Common myeloid progenitor, CD34-positive (primary cell): ENCODE measurements around the gene KANK4.

Experiments
- CTCF ChIA-PET: fragments of 350-600 bp; sonication (Branson Sonifier 250); formaldehyde crosslinking; loops from one replicate; lab custom pipeline; 2021; ENCODE audit warnings: antibody characterized with exemption; lab: Charles Lee
- POLR2A ChIA-PET: fragments of 350-600 bp; sonication (Branson Sonifier 250); formaldehyde crosslinking; loops from one replicate; lab custom pipeline; 2021; ENCODE audit warnings: antibody characterized with exemption; lab: Charles Lee
- DNase-seq, 3 donors: peaks; one replicate each; pipeline versions ENCODE4 v3.0.0 to v3.0.0-alpha.2; 2013
- H3K27ac ChIP-seq, 2 experiments: 1 replicate in 1 of 2; 2 replicates in 1 of 2; pipeline ENCODE4 v1.7.0; 2013; ENCODE audit warnings: inconsistent platforms in 2 of 2, low read length in 2 of 2, mild to moderate bottlenecking in 2 of 2, low read depth in 1 of 2, moderate library complexity in 1 of 2; ENCODE audit not compliant: severe bottlenecking in 2 of 2, insufficient read depth in 1 of 2, poor library complexity in 1 of 2
- H3K27me3 ChIP-seq, 5 experiments: replicated peaks in 2 of 5; 1 replicate in 3 of 5; 2 replicates in 2 of 5; pipeline versions ENCODE4 v1.6.1 to v1.7.0; 2013; ENCODE audit warnings: low read length in 4 of 5, mild to moderate bottlenecking in 2 of 5, moderate library complexity in 2 of 5, inconsistent platforms in 1 of 5; ENCODE audit not compliant: insufficient read depth in 5 of 5, control insufficient read depth in 4 of 5
- H3K36me3 ChIP-seq, 4 experiments: 1 replicate in 2 of 4; 2 replicates in 2 of 4; pipeline versions ENCODE4 v1.6.1 to v1.7.0; 2013; ENCODE audit warnings: low read length in 3 of 4, control low read depth in 1 of 4, mild to moderate bottlenecking in 1 of 4; ENCODE audit not compliant: control insufficient read depth in 4 of 4, insufficient read depth in 4 of 4
- H3K4me1 ChIP-seq, 4 experiments: 1 replicate in 3 of 4; 2 replicates in 1 of 4; pipeline versions ENCODE4 v1.6.1 to v1.7.1; 2013; ENCODE audit warnings: low read length in 3 of 4, mild to moderate bottlenecking in 3 of 4, control low read depth in 1 of 4, inconsistent platforms in 1 of 4, moderate library complexity in 1 of 4; ENCODE audit not compliant: control insufficient read depth in 4 of 4, insufficient read depth in 4 of 4; ENCODE audit errors: control extremely low read depth in 1 of 4
- H3K4me3 ChIP-seq, 7 experiments: 1 replicate in 4 of 7; 2 replicates in 3 of 7; pipeline versions ENCODE4 v1.5.1 to v1.7.0; 2013; ENCODE audit warnings: mild to moderate bottlenecking in 7 of 7, low read length in 6 of 7, moderate library complexity in 6 of 7, inconsistent platforms in 2 of 7, low read depth in 2 of 7, control low read depth in 1 of 7; ENCODE audit not compliant: insufficient read depth in 4 of 7, control insufficient read depth in 1 of 7; ENCODE audit errors: extremely low read depth in 1 of 7
- H3K9me3 ChIP-seq, 5 experiments: 1 replicate in 4 of 5; 2 replicates in 1 of 5; pipeline versions ENCODE4 v1.6.1 to v1.7.1; 2013; ENCODE audit warnings: low read length in 4 of 5, mild to moderate bottlenecking in 2 of 5, inconsistent platforms in 1 of 5, low read depth in 1 of 5, moderate library complexity in 1 of 5; ENCODE audit not compliant: control insufficient read depth in 4 of 5, insufficient read depth in 2 of 5; ENCODE audit errors: control extremely low read depth in 1 of 5
- WGBS: methylation state at CpG from one replicate; pipeline ENCODE4 v1.1.5; 2013; ENCODE audit not compliant: insufficient coverage; 5-methylcytosine and 5-hydroxymethylcytosine counted together

KANK4 gene

DNA sequence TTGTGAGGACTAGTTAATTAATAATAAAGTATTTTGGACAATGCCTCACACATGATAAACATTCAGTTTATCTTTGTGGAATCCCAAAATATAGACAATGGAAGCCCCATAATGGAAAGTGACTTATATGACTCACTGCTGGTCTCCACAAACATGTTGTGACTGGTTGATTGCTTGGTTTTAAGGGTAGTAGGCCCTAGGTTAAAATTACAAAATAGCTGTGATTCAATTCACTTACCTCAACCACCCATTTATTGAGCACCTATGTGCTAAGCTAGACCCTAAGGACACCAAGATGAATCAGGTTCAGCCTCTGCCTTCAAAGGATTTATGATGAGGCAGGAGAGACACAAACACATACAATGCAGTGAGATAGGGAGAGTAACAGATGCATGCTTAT, 42.4 kb downstream of the KANK4 start:
- POLR2A ChIA-PET = interaction anchor here (0.5 kb wide), 1 partner anchor 55 kb away, joined by 8 read pairs; no protein-coding TSS in a partner anchor

DNA sequence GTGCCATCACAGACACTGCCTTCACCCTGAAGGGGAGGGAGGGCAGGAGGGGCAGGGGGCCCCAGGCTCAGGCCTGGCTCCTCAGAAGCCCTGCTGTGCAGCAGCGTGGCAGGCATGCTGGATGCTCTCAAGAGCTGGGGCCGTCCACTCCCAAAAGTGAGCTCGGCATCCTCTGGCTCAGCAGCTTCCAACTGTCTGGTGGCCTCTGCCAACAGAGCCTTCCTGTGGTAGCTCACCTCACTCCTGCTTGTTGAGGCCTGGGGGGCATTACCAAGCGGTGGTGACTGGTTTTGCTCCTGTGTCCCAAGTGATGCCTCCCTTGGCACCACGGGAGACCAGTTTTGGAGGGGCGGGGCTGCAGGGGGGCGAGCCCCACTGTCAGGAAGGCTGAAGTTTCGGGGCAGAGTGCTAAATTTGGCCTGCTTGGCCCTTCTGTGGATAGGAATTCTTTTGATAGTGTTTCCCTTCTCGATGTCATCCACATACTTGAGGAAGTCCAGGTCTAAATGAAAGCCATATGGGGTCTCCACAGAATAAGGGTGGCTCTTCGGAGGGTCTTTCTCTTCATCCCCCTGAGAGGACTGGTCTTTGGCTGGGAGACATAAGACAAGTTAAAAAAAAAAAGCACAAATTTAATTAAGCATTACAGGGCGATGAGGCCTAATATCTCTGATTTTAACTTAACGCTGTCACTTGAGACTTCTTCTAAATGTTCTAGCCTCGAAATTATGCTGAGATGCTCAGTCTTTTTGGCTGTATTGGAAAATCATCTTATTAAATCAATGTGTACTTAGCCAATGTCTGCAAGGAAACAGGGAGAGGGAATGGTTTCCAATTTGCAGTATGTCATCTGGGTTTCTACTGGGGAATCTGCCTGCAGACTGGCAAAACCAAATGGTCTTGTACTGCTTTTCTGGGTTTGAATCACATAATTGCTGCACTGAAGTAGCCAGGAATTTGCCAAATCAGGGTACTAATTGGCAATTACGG, 44.4 kb downstream of the KANK4 start:
- no peaks in the 10 kb centered on the region for H3K36me3 ChIP-seq
- H3K4me1 ChIP-seq = peaks cover 0 to 32% (median 28%) of the 10 kb centered on the region in 4 experiments
- H3K9me3 ChIP-seq = peaks cover 0 to 3% (median 0%) of the 10 kb centered on the region in 5 experiments
- POLR2A ChIA-PET = no interaction called here
- CTCF ChIA-PET = interaction anchor here (1.4 to 2.0 kb wide), 2 partner anchors 9 to 12 kb away, joined by 3 to 5 read pairs; no protein-coding TSS in a partner anchor
- no peak overlapping the region for H3K27ac ChIP-seq
- no peak overlapping the region for H3K4me3 ChIP-seq
- no peaks in the 10 kb centered on the region for H3K27me3 ChIP-seq
- 94% methylated on average over 7 of the region's 14 CpGs for WGBS
- no peak for DNase-seq

More for the DNA sequence above, 42.4 kb downstream of the KANK4 start:
- Histone ChIP-seq H3K4me3 (no peak overlapping the region), H3K9me3 (peaks cover 0 to 3% (median 0%) of the 10 kb centered on the region in 5 experiments), H3K4me1 (peaks cover 0 to 25% (median 17%) of the 10 kb centered on the region in 4 experiments), H3K36me3 (no peaks in the 10 kb centered on the region), H3K27ac (no peak overlapping the region), H3K27me3 (no peaks in the 10 kb centered on the region)
- CTCF ChIA-PET = interaction anchor here (0.8 kb wide), 1 partner anchor 20 kb away, joined by 3 read pairs; no protein-coding TSS in a partner anchor
- no peak for DNase-seq

DNA sequence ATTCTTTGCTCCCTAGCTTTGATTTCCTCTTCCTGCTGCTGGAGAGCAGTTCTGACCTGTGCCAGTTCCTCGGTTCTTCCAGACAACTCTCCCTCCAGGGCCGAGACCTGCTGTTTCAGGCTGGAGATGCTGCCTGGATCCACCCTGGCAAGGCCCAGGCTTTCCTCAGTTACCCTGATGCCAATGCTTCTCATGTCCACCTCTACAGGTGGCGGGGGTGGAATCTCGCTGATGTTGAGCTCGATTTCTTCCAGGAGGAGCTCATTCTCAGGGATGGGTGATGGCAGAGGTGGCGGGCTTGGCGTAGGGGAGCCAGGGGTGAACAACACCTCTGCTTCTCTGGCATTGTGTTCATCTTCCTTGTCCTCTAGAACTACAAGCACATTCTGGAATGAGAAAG, 45.3 kb downstream of the KANK4 start:
- ChIA-PET POLR2A (no interaction called here), CTCF (interaction anchor here (1.4 to 2.0 kb wide), 2 partner anchors 10 to 11 kb away, joined by 3 to 5 read pairs; no protein-coding TSS in a partner anchor)
- Histone ChIP-seq H3K27ac (no peak overlapping the region), H3K36me3 (no peaks in the 10 kb centered on the region), H3K4me3 (no peak overlapping the region), H3K9me3 (peaks cover 0 to 3% (median 0%) of the 10 kb centered on the region in 5 experiments), H3K27me3 (no peaks in the 10 kb centered on the region), H3K4me1 (peaks cover 0 to 32% (median 28%) of the 10 kb centered on the region in 4 experiments)
- no peak for DNase-seq
- 100% methylated on average over 6 of the region's 7 CpGs for WGBS

DNA sequence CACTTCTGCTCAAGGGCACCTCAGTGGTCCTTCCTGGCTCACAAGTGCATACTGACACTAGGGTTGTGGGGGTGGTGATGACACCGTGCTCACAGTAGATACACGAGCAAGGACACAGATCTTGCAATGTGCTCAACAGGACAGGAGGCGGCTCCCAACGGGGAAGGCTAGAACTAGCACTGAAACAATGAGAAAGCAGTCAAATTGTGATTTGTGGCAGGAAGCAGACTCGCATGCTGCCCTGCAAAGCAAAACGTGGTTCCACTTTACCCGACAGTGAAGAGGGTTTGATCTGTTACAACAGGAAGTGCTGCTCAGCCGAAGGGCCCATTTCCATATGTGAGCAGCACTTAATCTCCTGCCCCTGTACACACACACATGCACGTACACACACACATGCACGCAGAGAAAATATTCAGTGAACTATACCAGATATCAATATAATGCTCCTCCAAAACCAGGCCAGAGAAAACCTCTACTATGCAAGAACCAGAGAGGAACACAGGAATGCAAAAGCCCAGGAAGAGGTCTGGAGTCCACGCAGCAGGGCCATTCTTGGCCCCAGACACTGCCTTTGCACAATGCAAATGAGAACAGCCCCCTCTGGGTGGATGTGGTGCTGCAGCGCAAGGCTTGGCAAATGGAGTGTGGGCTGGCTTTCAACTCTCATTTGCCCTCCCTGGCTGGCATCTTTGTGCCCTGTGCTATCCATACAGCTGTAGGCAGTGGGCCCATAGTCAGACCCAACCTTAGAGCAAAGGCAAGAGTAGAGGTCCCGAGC, 47.1 kb downstream of the KANK4 start:
- H3K27ac ChIP-seq = no peak overlapping the region
- peak; percentile 78 to 96 (median 94) for DNase-seq
- no peaks in the 10 kb centered on the region for H3K27me3 ChIP-seq
- CTCF ChIA-PET = interaction anchor here (1.0 to 1.3 kb wide), 2 partner anchors 9 to 97 kb away, joined by 3 to 4 read pairs; no protein-coding TSS in a partner anchor
- H3K36me3 ChIP-seq = no peaks in the 10 kb centered on the region
- POLR2A ChIA-PET = no interaction called here
- 15% methylated on average over 8 of the region's 13 CpGs for WGBS
- H3K4me3 ChIP-seq = no peak overlapping the region
- no peaks in the 10 kb centered on the region for H3K9me3 ChIP-seq
- peaks cover 0 to 32% (median 28%) of the 10 kb centered on the region in 4 experiments for H3K4me1 ChIP-seq

DNA sequence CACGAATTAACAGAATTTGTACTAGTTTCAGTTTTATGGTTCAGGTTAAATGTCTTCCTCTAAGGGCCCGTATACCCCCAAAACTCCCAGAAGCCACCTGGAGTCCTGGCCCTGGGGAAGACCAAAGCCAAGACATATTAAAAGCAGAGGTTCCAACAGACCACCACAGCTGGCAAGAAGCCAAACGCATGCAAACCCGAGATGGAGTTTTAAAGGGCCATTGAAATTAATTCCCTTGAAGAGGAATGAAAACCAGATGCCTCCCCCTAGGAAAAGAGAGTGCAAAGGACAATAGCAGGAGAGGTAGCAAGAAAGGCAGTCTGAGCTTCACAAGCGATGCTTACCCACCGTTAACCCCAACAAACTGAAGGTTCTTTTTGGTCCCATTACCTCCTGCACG, 48.1 kb downstream of the KANK4 start:
- no peak for DNase-seq
- H3K9me3 ChIP-seq = no peaks in the 10 kb centered on the region
- no peak overlapping the region for H3K4me3 ChIP-seq
- CTCF ChIA-PET = interaction anchor here (0.6 kb wide), 1 partner anchor 132 kb away, joined by 3 read pairs; no protein-coding TSS in a partner anchor
- H3K4me1 ChIP-seq = peaks cover 0 to 32% (median 28%) of the 10 kb centered on the region in 4 experiments
- H3K27me3 ChIP-seq = no peaks in the 10 kb centered on the region
- 69% methylated on average over 4 of the region's 7 CpGs for WGBS
- POLR2A ChIA-PET = no interaction called here
- H3K36me3 ChIP-seq = no peaks in the 10 kb centered on the region
- H3K27ac ChIP-seq = no peak overlapping the region

DNA sequence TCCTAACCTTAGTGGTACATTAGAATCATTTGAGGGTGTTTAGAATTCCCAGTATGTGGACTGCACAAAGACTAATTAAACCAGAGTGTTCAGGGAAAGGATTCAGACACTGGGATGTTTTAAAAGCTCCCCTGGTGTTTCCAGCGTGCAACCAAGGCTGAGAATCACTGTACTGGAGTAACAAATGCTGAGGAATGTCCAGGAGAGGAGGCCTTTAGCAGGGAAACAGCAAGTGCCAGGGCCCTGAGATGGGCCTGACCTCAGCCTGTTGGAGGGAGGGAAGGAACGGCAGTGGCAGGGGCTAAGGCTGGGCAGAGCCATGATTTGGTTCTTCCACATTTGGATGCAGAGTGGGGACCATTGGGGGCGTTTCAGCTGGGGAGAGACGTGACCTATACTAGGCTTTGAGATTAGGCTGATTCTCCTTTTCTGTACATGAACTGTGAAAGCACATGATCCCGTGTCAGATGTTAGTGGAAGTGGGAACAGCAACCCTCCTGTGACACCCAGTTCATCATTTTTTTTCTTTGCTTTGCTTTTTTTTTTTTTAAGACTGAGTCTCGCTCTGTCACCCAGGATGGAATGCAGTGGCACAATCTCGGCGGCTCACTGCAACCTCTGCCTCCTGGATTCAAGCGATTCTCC, 49.3 kb downstream of the KANK4 start:
- ChIA-PET POLR2A (no interaction called here), CTCF (interaction anchor here (0.9 kb wide), 1 partner anchor 15 kb away, joined by 3 read pairs; no protein-coding TSS in a partner anchor)
- no peak for DNase-seq
- Histone ChIP-seq H3K27ac (no peak overlapping the region), H3K36me3 (no peaks in the 10 kb centered on the region), H3K27me3 (no peaks in the 10 kb centered on the region), H3K9me3 (no peaks in the 10 kb centered on the region), H3K4me1 (peaks cover 0 to 32% (median 28%) of the 10 kb centered on the region in 4 experiments), H3K4me3 (no peak overlapping the region)
- 97% methylated on average over 8 of the region's 9 CpGs for WGBS
